GM13976 (cell line): ENCODE data around the gene EDEM1.

Source experiments
- DNase-seq: peaks from one replicate; pipeline ENCODE4 v3.0.0; 2012; ENCODE audit warnings: low spot score
- in situ Hi-C: fragments of 300-500 bp; cut with MboI; formaldehyde crosslinking; loops from one replicate; pipeline ENCODE4 v1.12.0; 2022; ENCODE audit warnings: low sequenced_read_pairs, mixed read lengths, inconsistent platforms; ENCODE audit not compliant: unreplicated experiment
- TF ChIP-seq, protein P1 (sequence below): IDR thresholded peaks from 2 replicates; pipeline ENCODE4 v1.5.1; 2012; ENCODE audit warnings: borderline replicate concordance, mild to moderate bottlenecking; ENCODE audit not compliant: insufficient read depth; ENCODE audit errors: extremely low read depth, missing control alignments, control extremely low read depth

Gene EDEM1

DNA sequence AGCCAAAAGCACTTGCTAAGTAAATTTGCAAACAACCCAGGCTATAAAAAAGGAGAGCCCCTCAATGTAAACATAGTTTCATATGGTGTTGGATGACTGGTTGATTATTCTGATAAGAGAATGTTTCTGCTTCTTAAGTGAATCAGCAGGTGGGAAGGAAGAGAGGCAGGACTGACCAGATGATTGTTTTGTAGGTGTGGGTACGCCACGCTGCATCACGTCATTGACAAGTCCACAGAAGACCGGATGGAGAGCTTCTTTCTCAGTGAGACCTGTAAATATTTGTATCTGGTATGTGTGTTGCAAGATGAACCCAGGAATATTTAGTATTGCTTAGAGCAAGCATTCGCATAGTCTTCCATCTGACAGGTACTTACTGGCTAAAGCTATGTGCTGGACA is 23.4 kb downstream of the EDEM1 start:
- TF ChIP-seq, protein P1, sequence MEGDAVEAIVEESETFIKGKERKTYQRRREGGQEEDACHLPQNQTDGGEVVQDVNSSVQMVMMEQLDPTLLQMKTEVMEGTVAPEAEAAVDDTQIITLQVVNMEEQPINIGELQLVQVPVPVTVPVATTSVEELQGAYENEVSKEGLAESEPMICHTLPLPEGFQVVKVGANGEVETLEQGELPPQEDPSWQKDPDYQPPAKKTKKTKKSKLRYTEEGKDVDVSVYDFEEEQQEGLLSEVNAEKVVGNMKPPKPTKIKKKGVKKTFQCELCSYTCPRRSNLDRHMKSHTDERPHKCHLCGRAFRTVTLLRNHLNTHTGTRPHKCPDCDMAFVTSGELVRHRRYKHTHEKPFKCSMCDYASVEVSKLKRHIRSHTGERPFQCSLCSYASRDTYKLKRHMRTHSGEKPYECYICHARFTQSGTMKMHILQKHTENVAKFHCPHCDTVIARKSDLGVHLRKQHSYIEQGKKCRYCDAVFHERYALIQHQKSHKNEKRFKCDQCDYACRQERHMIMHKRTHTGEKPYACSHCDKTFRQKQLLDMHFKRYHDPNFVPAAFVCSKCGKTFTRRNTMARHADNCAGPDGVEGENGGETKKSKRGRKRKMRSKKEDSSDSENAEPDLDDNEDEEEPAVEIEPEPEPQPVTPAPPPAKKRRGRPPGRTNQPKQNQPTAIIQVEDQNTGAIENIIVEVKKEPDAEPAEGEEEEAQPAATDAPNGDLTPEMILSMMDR: no peak
- in situ Hi-C loops: no loop called here
- no peak for DNase-seq

DNA sequence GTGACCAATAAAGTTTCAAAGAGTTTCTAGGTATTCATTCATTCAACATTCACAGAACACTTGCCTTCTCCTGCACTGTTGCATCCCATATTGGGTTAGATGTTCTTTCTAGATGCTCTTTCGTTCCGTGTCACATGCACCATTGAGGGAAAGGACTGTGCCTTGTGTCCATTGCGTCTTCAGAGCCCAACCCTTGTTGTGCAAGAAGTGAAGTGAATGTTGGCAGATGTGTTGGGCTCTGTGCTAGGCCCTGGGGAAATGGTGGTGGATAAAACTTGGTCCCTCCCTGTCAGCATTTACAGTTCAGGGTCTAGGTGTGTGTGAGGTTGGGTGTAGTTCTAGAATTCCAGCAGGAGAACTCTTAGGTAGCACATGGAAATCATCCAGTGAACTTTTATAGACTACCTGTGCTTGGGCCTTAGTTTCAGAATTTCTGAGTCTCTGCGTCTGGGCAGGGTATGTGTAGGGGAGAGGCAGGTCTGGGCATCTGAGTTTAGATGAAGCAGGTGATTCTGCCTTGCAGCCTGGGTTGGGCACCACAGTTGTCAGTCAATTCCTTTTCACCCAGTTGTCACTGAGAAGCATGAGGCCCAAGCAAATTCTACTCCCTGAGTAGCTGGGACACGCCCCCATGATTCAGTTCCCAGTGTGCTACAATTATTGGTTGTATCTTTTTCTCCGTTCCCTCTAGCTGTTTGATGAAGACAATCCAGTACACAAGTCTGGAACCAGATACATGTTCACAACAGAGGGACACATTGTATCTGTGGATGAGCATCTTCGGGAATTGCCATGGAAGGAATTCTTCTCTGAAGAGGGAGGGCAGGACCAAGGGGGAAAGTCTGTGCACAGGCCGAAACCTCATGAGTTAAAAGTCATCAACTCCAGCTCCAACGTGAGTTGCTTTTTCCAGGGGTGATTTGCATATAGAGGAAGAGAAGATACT is 25.4 kb downstream of the EDEM1 start:
- no peak for DNase-seq
- in situ Hi-C loops: no loop called here
- TF ChIP-seq, protein P1: no peak

DNA sequence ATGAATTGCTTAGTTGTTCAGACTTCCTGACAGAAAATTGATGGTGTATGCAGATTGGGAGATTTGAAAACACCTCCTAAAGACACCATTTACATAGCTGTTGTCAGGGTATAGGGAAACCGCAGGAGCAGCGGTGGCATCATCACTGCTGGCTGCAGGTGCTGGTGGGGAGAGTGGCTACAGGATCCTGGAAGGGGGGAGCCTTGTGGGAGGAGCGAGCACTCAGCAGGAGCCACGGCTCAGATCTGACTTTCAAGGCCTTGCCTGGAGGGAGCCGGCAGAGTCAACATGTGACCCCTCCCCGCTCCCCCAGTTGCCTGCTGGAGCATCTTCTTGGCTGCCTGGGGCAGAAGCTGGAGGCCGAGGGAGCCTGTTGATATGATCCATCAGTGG is 26.1 kb downstream of the EDEM1 start:
- TF ChIP-seq, protein P1: no peak
- in situ Hi-C loops: no loop called here
- no peak for DNase-seq

DNA sequence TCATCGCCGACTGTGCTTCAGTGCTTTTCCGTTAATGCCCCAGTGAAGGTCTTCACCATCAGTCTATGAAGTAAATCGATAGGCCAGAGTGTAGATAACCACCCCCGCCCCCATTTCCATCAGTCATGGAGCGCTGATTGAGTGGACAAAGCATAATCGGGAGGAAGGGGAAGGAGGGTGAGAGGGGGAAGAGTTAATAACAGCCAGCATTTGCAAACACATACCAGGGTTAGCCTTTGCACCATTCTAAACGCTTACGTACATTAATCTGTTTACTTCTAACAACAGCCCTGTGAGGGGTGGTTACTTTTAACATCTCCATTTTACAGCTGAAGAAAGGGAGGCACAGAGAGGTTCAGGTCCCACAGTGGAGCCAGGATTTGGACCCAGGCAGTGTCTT is 26.8 kb downstream of the EDEM1 start:
- DNase-seq: no peak
- TF ChIP-seq, protein P1: no peak
- in situ Hi-C loops: no loop called here

DNA sequence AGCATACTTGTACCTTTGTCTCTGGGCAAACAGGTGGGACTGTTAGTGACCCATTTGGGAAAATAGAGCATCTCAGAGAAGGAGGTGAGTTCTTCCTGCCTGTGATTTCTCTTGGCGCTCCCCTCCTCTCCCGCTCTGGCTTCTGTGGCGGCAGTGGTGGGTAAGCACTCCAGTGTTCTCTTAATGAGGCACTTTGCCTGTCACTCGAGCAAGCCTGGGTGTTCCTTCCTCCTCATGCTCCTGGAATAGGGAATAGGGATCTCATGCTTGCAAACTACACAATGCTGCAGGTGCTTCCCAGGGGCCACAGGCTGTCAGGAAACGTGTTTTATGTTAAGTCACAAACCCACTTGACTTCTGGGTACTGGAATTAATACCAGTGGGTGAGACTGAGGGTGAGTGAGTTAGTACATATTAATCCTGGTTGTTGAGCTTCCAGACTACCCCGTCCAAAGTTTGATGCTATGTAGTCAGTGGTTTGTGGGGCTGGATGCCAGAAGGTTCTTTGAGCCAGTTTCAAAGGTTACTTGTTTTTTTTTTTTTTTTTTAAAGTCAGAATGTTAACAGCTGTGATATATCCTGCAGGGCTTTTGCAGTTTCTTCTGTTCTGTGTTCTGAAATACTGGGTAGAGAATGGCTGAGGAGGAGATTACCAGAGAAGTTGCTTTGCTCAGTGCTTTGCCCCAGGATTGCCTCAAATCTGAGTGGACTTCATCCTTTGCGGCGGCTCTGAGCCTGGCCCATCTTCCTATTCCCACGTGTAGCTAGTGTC is 30.5 kb downstream of the EDEM1 start:
- no peak for DNase-seq
- TF ChIP-seq, protein P1: no peak
- in situ Hi-C loops: no loop called here

DNA sequence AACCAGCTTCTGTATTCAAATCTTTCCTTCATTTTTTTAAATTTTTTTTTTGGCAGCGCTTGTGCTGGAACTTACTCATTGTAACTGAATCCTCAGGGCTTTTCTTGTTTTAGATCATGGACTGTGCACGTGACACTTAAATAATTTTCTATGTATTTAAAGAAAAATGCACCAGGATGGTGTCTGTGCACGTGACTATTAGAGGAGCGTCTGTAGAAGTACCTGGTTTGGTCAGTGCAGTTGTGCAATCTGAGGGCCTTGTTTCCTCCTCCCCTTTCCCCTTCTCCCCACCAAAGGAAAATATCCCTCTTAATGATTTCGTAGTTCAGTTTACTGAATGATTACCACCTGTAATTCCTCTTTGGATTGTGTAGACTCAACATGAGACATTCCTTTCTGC is 31.3 kb downstream of the EDEM1 start:
- in situ Hi-C loops: no loop called here
- no peak for DNase-seq
- TF ChIP-seq, protein P1: no peak
